MCF 10A (cell line): ENCODE measurements around the gene NR4A1. TPM values are rescaled to one million over a fixed set of nuclear protein-coding genes. Genes with fewer than 3 reads are reported as not detected.

Experiments
- BruUV-seq: library from RNA; stranded (reverse); fragments of 400-500 nt; replicated peaks from 2 replicates; lab custom pipeline; 2021; lab: Mats Ljungman, UMichigan
- CTCF ChIA-PET: fragments of 300-600 bp; sonication (Branson Sonifier 250); formaldehyde crosslinking; extraction: SDS; loops from one replicate; lab custom pipeline; 2021; ENCODE audit warnings: antibody characterized with exemption, inconsistent platforms; lab: Yijun Ruan, JAX
- POLR2A ChIA-PET: fragments of 300-600, 350-650 bp; sonication (Branson Sonifier 250); formaldehyde crosslinking; extraction: SDS; loops from one replicate; lab custom pipeline; 2020; ENCODE audit warnings: antibody characterized with exemption, inconsistent platforms; lab: Yijun Ruan, JAX
- DNase-seq: peaks from one replicate; pipeline ENCODE4 v3.0.0-alpha.2; 2018; ENCODE audit not compliant: unreplicated experiment
- H3K27ac Mint-ChIP-seq: one replicate; pipeline ENCODE4 v1.8.0; 2022; ENCODE audit warnings: mild to moderate bottlenecking, low read depth, mixed read lengths; ENCODE audit not compliant: unreplicated experiment
- H3K27me3 Mint-ChIP-seq: one replicate; pipeline ENCODE4 v1.8.0; 2022; ENCODE audit warnings: mixed read lengths; ENCODE audit not compliant: insufficient read depth, unreplicated experiment
- H3K36me3 Mint-ChIP-seq: one replicate; pipeline ENCODE4 v1.8.0; 2022; ENCODE audit warnings: mild to moderate bottlenecking, moderate library complexity, mixed read lengths; ENCODE audit not compliant: insufficient read depth, unreplicated experiment
- H3K4me1 Mint-ChIP-seq: one replicate; pipeline ENCODE4 v1.8.0; 2022; ENCODE audit warnings: mixed read lengths; ENCODE audit not compliant: insufficient read depth, unreplicated experiment
- H3K4me3 Mint-ChIP-seq: one replicate; pipeline ENCODE4 v1.8.0; 2022; ENCODE audit warnings: mild to moderate bottlenecking, moderate library complexity, mixed read lengths; ENCODE audit not compliant: unreplicated experiment
- H3K9me3 Mint-ChIP-seq: one replicate; pipeline ENCODE4 v1.8.0; 2022; ENCODE audit warnings: mixed read lengths; ENCODE audit not compliant: unreplicated experiment
- CTCF ChIP-seq: fragments of 200-600 bp; IDR thresholded peaks from one replicate; pipeline ENCODE4 v1.8.0; 2022; ENCODE audit warnings: antibody characterized with exemption, mild to moderate bottlenecking; ENCODE audit not compliant: unreplicated experiment
- intact Hi-C: fragments of 100-400 bp; cut with micrococcal nuclease; formaldehyde crosslinking; loops from 2 replicates; pipeline ENCODE4 v1.14.1; 2022
- total RNA-seq: library from RNA; stranded (reverse); gene quantifications from 2 replicates; pipeline ENCODE4 v1.2.3, GENCODE V29; 2022

NR4A1 gene
- total RNA-seq, 1 experiment from 2014 or later = 2.9 TPM

- BruUV-seq = no TSS peak
- DNase-seq = no peak
- CTCF ChIA-PET = interaction anchor here (0.6 to 17.1 kb wide), 7 partner anchors 15 to 962 kb away, joined by 3 to 560 read pairs (median 8); partner anchors contain the start of genes ATG101 and SMIM41
- H3K4me1 Mint-ChIP-seq = no peaks in the 10 kb centered on the region
- POLR2A ChIA-PET = no interaction called here
- H3K27me3 Mint-ChIP-seq = peaks cover 23% of the 10 kb centered on the region
- no peak overlapping the region for H3K4me3 Mint-ChIP-seq
- no peaks in the 10 kb centered on the region for H3K9me3 Mint-ChIP-seq
- TF ChIP-seq CTCF = no peak
- H3K27ac Mint-ChIP-seq = no peak overlapping the region
- intact Hi-C loops = no loop called here
- no peaks in the 10 kb centered on the region for H3K36me3 Mint-ChIP-seq
Observed at GRCh38 chr12:52018433-52019112, 32.7 kb upstream of the NR4A1 start.

GRCh38 chr12:52019113-52019770 is 32.0 kb upstream of the NR4A1 start:
- no TSS peak for BruUV-seq
- DNase-seq = no peak
- POLR2A ChIA-PET = interaction anchor here (0.7 kb wide), 1 partner anchor 84 kb away, joined by 3 read pairs; no protein-coding TSS in a partner anchor
- Mint-ChIP-seq H3K27me3 (peaks cover 23% of the 10 kb centered on the region), H3K9me3 (no peaks in the 10 kb centered on the region), H3K4me3 (no peak overlapping the region), H3K4me1 (no peaks in the 10 kb centered on the region), H3K36me3 (no peaks in the 10 kb centered on the region), H3K27ac (no peak overlapping the region)
- CTCF ChIA-PET = interaction anchor here (0.6 to 17.1 kb wide), 11 partner anchors 15 to 961 kb away, joined by 3 to 560 read pairs (median 4); partner anchors contain the start of genes ATG101 and SMIM41
- TF ChIP-seq CTCF = no peak
- intact Hi-C loops = no loop called here

- POLR2A ChIA-PET = interaction anchor here (1.1 kb wide), 1 partner anchor 16 kb away, joined by 3 read pairs; no protein-coding TSS in a partner anchor
Observed at GRCh38 chr12:52020539-52021336, 30.5 kb upstream of the NR4A1 start.

More at GRCh38 chr12:52020539-52021336, 30.5 kb upstream of the NR4A1 start:
- H3K27ac Mint-ChIP-seq = no peak overlapping the region
- peak; percentile 51 for TF ChIP-seq CTCF
- intact Hi-C loops = loop anchor here (2.0 kb wide), 1 partner anchor 94 kb away; no protein-coding TSS in a partner anchor
- H3K4me1 Mint-ChIP-seq = peaks cover 6% of the 10 kb centered on the region
- BruUV-seq = no TSS peak
- no peaks in the 10 kb centered on the region for H3K9me3 Mint-ChIP-seq
- CTCF ChIA-PET = interaction anchor here (0.6 to 17.1 kb wide), 13 partner anchors 10 to 1922 kb away, joined by 3 to 560 read pairs (median 4); partner anchors contain the start of genes ATG101 and SMIM41
- no peaks in the 10 kb centered on the region for H3K36me3 Mint-ChIP-seq
- peak; percentile 48 for DNase-seq
- peaks cover 23% of the 10 kb centered on the region for H3K27me3 Mint-ChIP-seq
- H3K4me3 Mint-ChIP-seq = no peak overlapping the region
